ENCODE measurements around the gene CCNYL1.

- TF ChIP-seq EZH2 (IDR thresholded peaks at IDR 0.05): no peak
- TF ChIP-seq POLR2AphosphoS5 (IDR thresholded peaks at IDR 0.05; ENCODE audit: borderline replicate concordance, low read depth, low read length): no peak
- TF ChIP-seq FOXP2 (optimal IDR thresholded peaks at IDR 0.05; ENCODE audit: control extremely low read depth, extremely low read length, insufficient read depth): no peak
These were observed 91.2 kb downstream of the CCNYL1 start for GRCh38 chr2:207802650-207803049.
